ENCODE results near the gene ABLIM1. TPM values are rescaled to one million over a fixed set of nuclear protein-coding genes. Genes with fewer than 3 reads are reported as not detected.

ABLIM1 gene
- total RNA-seq, 4 donors from 2014 or later, result 122 to 257 (median 138) TPM

DNA sequence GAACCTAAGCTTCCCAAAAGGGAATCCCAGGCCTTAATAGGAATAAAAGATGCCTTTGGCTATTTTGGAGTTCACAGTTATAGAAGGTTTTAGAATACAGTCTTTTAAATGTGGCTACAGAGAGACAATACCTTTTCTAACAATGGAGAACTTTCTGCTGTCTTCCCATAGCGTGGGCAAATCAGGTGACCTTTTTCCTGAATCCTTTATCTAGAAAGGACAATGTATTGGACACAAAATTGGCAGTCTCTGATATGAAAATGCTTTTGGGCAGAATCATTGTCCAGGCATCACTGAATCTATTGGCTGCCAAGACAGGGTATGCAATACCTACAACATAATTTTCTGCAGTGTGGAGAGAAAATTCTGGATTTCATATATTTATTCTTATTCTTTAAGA, 7.8 kb upstream of the ABLIM1 start:
- no peak for DNase-seq (ENCODE audit: low spot score)
- TF ChIP-seq, protein P1, sequence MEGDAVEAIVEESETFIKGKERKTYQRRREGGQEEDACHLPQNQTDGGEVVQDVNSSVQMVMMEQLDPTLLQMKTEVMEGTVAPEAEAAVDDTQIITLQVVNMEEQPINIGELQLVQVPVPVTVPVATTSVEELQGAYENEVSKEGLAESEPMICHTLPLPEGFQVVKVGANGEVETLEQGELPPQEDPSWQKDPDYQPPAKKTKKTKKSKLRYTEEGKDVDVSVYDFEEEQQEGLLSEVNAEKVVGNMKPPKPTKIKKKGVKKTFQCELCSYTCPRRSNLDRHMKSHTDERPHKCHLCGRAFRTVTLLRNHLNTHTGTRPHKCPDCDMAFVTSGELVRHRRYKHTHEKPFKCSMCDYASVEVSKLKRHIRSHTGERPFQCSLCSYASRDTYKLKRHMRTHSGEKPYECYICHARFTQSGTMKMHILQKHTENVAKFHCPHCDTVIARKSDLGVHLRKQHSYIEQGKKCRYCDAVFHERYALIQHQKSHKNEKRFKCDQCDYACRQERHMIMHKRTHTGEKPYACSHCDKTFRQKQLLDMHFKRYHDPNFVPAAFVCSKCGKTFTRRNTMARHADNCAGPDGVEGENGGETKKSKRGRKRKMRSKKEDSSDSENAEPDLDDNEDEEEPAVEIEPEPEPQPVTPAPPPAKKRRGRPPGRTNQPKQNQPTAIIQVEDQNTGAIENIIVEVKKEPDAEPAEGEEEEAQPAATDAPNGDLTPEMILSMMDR (IDR thresholded peaks at IDR 0.05), result no peak
- ATAC-seq (ENCODE audit: low FRiP score), result no peak

DNA sequence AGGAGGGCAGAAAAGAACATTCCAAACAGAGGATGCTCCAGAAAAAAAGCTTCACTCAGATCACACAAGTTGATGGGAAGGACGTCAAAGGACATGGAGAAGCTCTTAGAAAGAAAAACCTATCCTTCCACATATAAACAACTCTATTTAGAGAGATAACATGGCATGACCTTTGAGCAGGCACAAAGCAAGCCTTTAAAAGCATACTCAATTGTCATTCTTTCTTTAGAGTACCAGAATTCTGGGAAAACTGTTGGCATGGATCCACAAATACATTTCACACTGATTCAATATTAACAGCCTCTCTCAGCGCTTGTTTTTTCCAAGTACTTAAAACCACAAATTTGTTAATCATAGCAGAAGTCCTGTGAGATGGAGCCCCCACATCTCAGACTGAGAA, 7.3 kb upstream of the ABLIM1 start:
- TF ChIP-seq, protein P1 (IDR thresholded peaks at IDR 0.05), result no peak
- ATAC-seq (ENCODE audit: low FRiP score), result no peak
- no peak for DNase-seq (ENCODE audit: low spot score)

DNA sequence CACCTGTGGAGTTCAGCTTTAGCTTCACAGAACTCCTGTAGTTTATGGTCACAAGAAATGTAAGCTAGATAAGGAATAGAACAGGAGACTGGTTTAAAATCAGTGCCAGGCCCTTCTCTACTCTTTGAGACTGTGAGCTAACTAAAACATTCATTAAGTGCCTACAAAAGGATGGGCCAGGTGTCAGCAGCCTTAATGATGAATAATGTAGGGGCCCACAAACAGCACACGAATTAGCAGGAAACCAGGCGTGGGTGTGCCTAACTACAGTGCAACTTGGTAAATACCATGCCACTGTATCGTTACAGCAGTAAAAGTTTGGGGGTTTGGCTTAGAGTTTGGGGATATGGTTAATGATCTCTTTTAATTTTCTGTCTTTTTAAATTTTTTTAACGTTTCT, 6.1 kb upstream of the ABLIM1 start:
- peak; percentile 68 for ATAC-seq (ENCODE audit: low FRiP score)
- no peak for DNase-seq (ENCODE audit: low spot score)
- TF ChIP-seq, protein P1 (IDR thresholded peaks at IDR 0.05), result no peak

DNA sequence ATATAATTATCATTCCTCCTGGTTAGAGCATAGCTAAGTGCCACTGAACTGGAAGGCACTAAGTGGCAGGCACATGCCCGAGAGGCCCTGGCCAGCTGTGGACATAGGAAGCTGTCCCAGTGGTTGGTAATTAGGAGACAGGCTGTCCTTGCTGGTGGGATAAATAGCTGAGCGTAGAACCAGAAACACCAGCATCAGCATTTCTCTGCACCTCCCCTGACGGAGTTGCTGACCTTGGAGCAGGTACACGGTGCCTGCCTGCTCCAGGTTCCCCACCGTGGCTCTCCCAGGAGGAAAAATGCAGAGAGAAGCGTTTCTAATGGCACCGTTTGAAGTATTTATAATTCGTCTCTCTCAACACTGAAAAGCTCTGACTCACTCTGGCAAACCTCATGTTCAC, 5.6 kb upstream of the ABLIM1 start:
- peak; percentile 57 for ATAC-seq (ENCODE audit: low FRiP score)
- DNase-seq (ENCODE audit: low spot score), result no peak
- TF ChIP-seq, protein P1 (IDR thresholded peaks at IDR 0.05), result no peak

DNA sequence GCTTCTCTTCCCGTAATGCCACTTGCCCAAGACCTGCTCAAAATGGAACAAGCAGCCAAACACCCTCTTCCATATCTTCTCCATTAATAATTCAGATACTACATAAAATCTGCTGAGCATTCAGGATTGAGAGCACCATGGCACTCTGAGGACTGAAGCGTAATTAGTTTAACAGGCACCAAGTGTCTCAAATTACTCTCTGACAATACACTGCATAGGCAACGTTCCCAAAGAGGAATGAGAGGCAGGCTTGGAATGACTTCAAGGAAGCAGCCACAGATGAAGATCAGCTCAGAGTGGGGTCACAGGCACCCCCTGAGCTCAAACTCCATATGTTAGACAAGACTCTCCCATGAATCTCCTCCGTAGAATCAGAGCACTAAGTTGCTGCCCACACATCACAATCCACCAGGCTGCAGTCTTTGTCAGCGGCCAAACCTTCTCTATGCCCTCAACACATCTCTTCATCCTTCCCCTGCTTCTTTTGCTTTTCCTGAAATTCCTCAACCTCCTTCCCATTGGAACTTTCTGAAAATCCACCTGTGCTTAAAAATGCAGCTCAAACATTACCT, 4.7 kb upstream of the ABLIM1 start:
- ATAC-seq (ENCODE audit: low FRiP score), result no peak
- DNase-seq (ENCODE audit: low spot score), result no peak
- TF ChIP-seq, protein P1 (IDR thresholded peaks at IDR 0.05), result no peak

DNA sequence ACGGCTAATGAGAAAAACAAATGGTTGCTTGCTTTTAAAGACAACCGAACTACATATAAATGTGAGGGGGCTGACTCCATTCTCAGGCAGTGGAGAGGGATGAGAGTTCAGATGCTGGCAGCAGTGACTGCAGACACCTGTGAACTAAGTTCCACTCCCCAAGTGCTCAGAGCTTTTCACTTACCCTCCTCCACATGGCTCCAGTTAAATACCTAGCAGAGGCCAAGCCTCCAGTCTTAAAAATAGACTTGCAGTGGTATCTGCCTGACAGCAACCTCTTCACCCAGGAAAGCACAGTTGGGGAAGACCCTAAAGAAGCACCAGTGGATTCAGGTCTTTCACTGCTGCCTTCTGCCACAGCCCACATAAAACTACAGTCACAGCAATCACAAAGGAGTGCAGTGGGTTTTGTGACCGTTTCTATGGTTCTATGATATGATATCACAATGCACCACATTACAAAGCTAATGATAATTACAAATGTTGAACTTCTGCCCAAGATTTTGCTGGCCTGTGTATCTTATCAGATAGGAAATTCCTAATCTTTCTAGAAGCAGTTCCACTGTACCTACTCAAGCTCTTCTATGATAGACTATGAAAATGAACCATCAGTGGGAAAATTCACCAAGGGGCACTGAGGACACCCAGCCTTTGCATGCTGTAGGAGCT, 3.3 kb upstream of the ABLIM1 start:
- DNase-seq (ENCODE audit: low spot score) (no peak), ATAC-seq (ENCODE audit: low FRiP score) (no peak)
- TF ChIP-seq, protein P1 (IDR thresholded peaks at IDR 0.05), result no peak

DNA sequence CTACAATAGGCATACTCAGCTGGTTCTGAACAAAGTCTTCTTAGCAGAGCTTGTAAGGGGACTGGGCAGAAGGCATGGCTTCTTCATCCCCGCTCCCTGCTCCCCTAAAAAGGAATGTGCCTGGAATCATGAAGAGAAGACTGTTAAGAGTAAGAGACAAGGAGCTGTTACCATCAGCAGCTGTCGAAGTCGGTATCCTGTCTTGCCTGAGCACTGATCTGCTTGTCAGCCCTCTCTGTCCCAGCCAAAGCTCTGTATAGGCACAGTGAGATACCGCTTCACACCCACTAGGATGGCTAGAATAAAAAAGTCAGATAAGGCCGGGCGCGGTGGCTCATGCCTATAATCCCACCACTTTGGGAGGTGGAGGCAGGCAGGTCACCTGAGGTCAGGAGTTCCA, 2.4 kb downstream of the ABLIM1 start:
- DNase-seq (ENCODE audit: low spot score) (no peak), ATAC-seq (ENCODE audit: low FRiP score) (no peak)
- TF ChIP-seq, protein P1 (IDR thresholded peaks at IDR 0.05), result no peak

All from omental fat pad (tissue), 4 donors.